Globus pallidus (tissue), 1 donor: ENCODE measurements around the gene TPPP2.

Experiments
- DNase-seq: peaks from one replicate; pipeline ENCODE4 v3.0.0-alpha.2; 2015; ENCODE audit warnings: low spot score

Gene TPPP2

GRCh38 chr14:21077672-21078071 lies 47.7 kb downstream of the TPPP2 start:
- no peak for DNase-seq

GRCh38 chr14:21078287-21078686 lies 48.3 kb downstream of the TPPP2 start:
- DNase-seq, result no peak

- DNase-seq, result no peak
Measured at GRCh38 chr14:21078726-21079125, 48.7 kb downstream of the TPPP2 start.

- no peak for DNase-seq
Measured at GRCh38 chr14:21081521-21082142, 51.6 kb downstream of the TPPP2 start.
